ENCODE measurements around the gene RUFY3. TPM values are rescaled to one million over a fixed set of nuclear protein-coding genes. Genes with fewer than 3 reads are reported as not detected.
A peak's percentile ranks its signal among the peaks of the same experiment; 100 is the strongest.
"Not testable (repeated sequence)": the region's sequence is repeated elsewhere in the genome, so short reads cannot be mapped to it uniquely, and the experiment has no call there.

The RUFY3 gene
- total RNA-seq, 2 donors from 2014 or later: 37.2 to 37.8 TPM

GRCh38 chr4:70759126-70759525 is 37.4 kb downstream of the RUFY3 start:
- DNase-seq (no peak), ATAC-seq (no peak)
- intact Hi-C loops (cut with DNase I, micrococcal nuclease): no loop called here

- DNase-seq (no peak), ATAC-seq (no peak)
- intact Hi-C loops (cut with DNase I, micrococcal nuclease): no loop called here
These were observed 37.9 kb downstream of the RUFY3 start for GRCh38 chr4:70759627-70760026.

- intact Hi-C loops (cut with DNase I, micrococcal nuclease): no loop called here
- ATAC-seq: no peak
- DNase-seq: no peak
These were observed 38.9 kb downstream of the RUFY3 start for GRCh38 chr4:70760662-70761061.

DNA sequence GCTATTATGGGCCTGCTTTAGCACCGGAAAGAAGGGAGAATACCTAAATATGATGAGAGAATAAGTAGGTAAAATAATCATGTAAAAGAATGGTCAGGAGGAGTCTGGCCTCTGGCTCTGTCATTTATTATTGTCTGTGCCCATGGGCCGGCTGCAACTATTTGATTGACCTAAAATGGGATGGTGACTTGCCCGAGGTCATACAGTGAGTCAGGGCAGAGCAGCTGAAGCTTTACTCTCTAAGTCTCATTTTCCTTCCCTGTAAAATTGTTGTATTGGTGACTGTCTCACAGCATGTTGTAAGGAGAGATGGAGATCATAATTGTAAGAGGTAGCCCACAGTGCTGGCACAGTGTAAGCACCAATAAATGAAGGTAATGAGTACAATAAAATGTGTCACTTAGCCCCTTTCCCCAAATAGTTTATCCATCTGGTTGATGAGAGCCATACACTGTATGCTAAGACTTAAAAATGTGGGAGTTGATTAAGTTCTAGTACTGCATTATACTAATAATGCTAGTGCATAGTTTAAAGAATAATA is 39.6 kb downstream of the RUFY3 start:
- no peak for DNase-seq
- no peak for ATAC-seq

DNA sequence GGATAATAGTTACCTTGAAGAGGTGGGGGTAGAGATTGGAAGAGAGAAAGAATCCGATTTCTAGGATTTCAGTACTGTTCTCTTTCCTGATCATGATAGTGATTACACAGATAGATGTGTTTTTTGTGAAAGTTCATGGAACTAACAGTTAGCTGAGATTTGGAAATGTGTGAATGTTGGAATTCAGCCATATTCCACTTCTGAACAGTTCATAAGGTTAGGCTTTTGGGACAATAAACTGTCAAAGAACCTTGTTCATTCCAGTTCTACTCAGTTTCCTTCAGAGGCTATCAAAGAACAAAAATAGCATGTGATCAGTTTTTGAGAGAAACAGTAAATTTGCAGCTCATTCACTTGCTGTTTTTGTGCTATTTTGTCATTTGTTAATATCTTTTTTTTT is 43.6 kb downstream of the RUFY3 start:
- no peak for DNase-seq
- no peak for ATAC-seq
- intact Hi-C loops (cut with DNase I, micrococcal nuclease): no loop called here

More for the DNA sequence above, 39.6 kb downstream of the RUFY3 start:
- intact Hi-C loops (cut with DNase I, micrococcal nuclease): no loop called here

GRCh38 chr4:70768301-70768948 is 46.7 kb downstream of the RUFY3 start:
- no peak for ATAC-seq
- intact Hi-C loops (cut with DNase I, micrococcal nuclease): no loop called here
- DNase-seq: no peak

GRCh38 chr4:70769396-70769795 is 47.6 kb downstream of the RUFY3 start:
- ATAC-seq; DNase-seq; intact Hi-C loops (cut with DNase I, micrococcal nuclease): not testable (repeated sequence)

GRCh38 chr4:70772929-70773555 is 51.3 kb downstream of the RUFY3 start:
- intact Hi-C loops (cut with DNase I, micrococcal nuclease): no loop called here
- no peak for ATAC-seq
- DNase-seq: no peak

- ATAC-seq: no peak
- DNase-seq: no peak
- intact Hi-C loops (cut with DNase I, micrococcal nuclease): no loop called here
These were observed 57.2 kb downstream of the RUFY3 start for GRCh38 chr4:70778888-70779422.

DNA sequence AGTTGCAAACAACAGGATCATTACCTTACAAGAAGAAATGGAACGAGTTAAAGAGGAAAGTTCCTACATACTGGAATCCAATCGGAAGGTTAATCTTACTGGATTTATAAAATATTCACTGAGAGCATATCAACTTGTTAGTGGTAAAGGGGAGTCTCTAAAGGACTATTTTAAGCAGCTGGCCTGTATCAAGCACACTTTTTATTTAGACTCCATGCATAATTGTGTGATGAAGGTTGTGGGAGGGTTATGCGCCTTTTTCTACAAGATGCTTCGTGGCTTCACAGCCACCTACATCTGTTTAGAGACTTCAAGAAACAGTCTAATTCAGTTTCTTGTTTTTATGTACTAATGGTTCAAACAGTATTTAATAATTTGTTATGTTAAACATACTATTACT is 61.3 kb downstream of the RUFY3 start:
- intact Hi-C loops (cut with DNase I, micrococcal nuclease): no loop called here
- no peak for ATAC-seq
- DNase-seq: no peak

GRCh38 chr4:70787496-70787895 is 65.7 kb downstream of the RUFY3 start:
- DNase-seq (no peak), ATAC-seq (no peak)
- intact Hi-C loops (cut with DNase I, micrococcal nuclease): no loop called here

DNA sequence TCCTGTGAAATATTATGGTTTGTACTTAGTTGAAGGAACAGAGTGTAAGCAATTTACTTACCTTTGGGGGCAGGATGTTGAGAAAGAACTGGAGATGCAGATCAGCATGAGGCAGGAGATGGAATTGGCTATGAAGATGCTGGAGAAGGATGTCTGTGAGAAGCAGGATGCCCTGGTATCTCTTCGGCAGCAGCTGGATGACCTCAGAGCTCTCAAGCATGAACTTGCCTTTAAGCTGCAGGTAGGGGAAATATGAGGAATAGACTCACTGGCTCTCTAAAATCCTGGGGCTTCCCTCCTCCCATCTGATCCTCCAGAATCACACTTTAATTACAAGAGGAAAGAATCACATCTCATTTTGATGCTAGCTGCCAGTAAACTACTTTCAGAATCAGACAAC is 67.0 kb downstream of the RUFY3 start:
- intact Hi-C loops (cut with DNase I, micrococcal nuclease): no loop called here
- no peak for ATAC-seq
- DNase-seq: no peak

DNA sequence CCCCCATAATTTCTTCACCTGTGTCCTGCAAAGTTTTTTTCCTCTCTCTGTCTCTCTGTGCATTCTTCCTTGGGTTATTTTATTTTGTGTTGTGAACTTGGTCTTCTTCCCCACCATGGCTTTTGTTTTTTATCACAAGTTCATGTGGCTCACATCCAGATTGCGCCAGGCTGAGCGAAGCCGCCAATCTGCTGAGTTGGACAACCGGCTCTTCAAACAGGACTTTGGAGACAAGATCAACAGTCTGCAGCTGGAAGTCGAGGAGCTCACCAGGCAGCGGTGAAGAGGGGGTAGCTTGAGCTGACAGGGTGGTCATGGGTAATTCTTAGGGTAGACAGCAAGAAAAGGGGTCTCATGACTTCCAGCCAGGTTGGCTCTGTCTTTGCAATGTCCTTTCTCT is 71.9 kb downstream of the RUFY3 start:
- DNase-seq (no peak), ATAC-seq (no peak)
- intact Hi-C loops (cut with DNase I, micrococcal nuclease): no loop called here

- no peak for DNase-seq
- no peak for ATAC-seq
- intact Hi-C loops (cut with DNase I, micrococcal nuclease): no loop called here
These were observed 79.6 kb downstream of the RUFY3 start for GRCh38 chr4:70801265-70801809.

- no peak for DNase-seq
- intact Hi-C loops (cut with DNase I, micrococcal nuclease): no loop called here
- ATAC-seq: peak; percentile 89
These were observed 81.3 kb downstream of the RUFY3 start for GRCh38 chr4:70802928-70803580.

GRCh38 chr4:70808151-70808550 is 86.4 kb downstream of the RUFY3 start:
- intact Hi-C loops (cut with DNase I, micrococcal nuclease): no loop called here

GRCh38 chr4:70815370-70815769 is 93.6 kb downstream of the RUFY3 start:
- intact Hi-C loops (cut with DNase I, micrococcal nuclease): no loop called here
- DNase-seq (no peak), ATAC-seq (no peak)

More at GRCh38 chr4:70808151-70808550, 86.4 kb downstream of the RUFY3 start:
- DNase-seq (no peak), ATAC-seq (no peak)

- intact Hi-C loops (cut with DNase I, micrococcal nuclease): no loop called here
- no peak for ATAC-seq
- DNase-seq: no peak
These were observed 95.1 kb downstream of the RUFY3 start for GRCh38 chr4:70816894-70817293.

- no peak for ATAC-seq
- intact Hi-C loops (cut with DNase I, micrococcal nuclease): no loop called here
- no peak for DNase-seq
These were observed 96.5 kb downstream of the RUFY3 start for GRCh38 chr4:70818173-70818855.
